NCI-H510A treated with DMSO at 0.1 percent for 48 hours (cell line): ENCODE data around the gene UHRF1.
"Not testable (repeated sequence)": the region's sequence is repeated elsewhere in the genome, so short reads cannot be mapped to it uniquely, and the experiment has no call there.

Experiments used
- DNase-seq: peaks from one replicate; lab custom pipeline; 2025; lab: John Stamatoyannopoulos, UW

UHRF1 gene

DNA sequence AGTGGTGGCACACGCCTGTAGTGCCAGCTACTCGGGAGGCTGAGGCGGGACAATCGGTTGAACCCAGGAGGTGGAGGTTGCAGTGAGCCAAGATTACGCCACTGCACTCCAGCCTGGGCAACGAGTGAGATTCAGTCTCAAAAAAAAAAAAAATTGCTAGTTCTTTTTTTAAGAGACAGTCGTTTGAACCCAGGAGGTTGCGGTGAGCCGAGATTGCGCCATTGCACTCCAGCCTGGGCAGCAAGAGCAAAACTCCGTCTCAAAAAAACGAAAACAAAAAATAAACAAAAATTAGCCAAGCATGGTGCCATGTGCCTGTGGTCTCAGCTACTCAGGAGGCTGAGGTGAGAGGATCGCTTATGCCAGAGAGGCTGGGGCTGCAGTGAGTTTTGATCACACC is 8.4 kb upstream of the UHRF1 start:
- not testable (repeated sequence) for DNase-seq

DNA sequence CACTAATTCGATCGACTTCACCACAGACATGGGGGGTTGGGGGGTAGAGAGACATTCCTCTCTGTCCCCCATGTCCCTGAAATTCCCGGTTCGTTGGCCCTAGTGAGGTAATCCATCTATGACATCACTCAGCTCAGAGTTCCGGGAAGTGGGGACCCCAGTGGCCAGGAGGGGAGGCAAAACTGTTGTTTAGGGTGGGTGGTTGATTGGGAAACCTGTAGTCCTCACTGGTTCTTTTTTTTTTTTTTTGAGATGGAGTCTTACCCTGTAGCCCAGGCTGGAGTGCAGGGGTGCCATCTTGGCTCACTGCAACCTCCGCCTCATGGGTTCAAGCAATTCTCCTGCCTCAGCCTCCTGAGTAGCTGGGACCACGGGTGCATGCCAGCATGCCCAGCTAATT is 6.5 kb upstream of the UHRF1 start, which contains the start of gene ARRDC5:
ARRDC5 (minus strand) TSS at position 101 of the 400 bp plus-strand sequence; CDS start at position 30, 71 bp downstream.
- DNase-seq, result no peak

DNA sequence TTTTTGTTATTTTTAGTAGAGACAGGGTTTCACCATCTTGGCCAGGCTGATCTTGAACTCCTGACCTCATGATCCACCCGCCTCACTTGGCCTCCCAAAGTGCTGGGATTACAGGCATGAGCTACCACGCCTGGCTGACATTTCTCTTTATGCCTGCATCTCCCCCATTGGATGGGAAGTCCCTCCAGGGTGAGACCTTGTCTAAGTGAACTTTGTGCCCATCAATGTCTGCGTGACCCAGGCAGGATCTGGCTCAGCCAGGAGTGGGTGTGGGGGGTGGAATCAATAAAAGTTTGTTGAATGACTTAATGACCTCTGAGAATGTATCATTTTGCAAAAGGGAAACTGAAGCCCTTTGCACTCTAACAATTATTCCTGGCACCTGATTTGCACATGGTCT is 4.8 kb upstream of the UHRF1 start:
- no peak for DNase-seq

DNA sequence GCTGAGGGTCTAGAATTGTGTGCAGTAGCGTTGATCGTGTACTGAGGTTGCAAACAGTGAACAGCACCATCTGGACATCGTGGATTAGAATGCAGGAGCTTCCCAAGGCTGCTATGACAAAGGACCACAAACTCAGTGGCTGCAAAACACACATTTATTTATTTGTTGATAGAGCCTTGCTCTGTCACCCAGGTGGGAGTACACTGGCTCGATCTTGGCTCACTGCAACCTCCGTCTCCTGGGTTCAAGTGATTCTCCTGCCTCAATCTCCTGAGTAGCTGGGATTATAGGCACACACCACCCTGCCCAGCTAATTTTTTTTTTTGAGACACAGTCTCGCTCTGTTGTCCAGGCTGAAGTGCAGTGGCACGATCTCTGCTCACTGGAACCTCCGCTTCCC is 2.3 kb upstream of the UHRF1 start:
- DNase-seq, result no peak

DNA sequence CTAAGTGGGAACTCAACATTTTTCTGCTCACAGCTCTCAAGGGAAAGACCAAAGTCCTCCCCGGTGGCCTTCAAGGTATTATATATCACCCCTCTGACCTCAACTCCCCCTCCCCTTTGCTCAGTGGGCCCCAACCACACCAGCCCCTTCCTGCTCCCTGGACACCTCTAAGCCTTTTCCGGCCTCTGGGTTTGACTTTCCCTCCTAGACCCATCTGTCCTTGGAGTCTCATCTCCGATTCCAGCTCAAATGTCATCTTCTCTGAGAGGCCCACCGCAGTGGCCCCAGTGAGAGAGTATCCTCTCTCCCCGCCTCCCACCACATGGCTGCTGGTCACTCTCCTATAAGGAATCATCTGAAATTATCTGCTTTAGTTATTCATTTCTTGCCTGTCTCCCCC is 941 bp upstream of the UHRF1 start:
- no peak for DNase-seq

DNA sequence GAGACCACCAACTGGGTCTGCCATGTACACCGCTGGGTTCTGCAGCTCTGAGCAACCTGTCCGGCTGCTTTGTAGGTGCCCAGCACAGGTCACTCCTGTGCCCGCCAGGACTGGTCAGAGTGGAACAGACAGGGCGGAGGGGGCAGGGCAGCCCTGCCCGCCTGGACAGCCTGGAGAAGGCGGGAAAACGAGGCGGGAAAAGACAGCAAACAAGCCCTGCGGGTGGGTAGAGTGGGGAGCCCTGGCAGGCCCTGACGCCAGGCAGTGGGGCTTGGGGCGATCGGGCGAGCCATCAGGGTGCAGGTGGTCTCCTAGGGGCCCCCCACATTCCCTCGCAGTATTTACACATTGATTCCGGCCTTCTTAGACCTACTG is 533 bp upstream of the UHRF1 start:
- no peak for DNase-seq

DNA sequence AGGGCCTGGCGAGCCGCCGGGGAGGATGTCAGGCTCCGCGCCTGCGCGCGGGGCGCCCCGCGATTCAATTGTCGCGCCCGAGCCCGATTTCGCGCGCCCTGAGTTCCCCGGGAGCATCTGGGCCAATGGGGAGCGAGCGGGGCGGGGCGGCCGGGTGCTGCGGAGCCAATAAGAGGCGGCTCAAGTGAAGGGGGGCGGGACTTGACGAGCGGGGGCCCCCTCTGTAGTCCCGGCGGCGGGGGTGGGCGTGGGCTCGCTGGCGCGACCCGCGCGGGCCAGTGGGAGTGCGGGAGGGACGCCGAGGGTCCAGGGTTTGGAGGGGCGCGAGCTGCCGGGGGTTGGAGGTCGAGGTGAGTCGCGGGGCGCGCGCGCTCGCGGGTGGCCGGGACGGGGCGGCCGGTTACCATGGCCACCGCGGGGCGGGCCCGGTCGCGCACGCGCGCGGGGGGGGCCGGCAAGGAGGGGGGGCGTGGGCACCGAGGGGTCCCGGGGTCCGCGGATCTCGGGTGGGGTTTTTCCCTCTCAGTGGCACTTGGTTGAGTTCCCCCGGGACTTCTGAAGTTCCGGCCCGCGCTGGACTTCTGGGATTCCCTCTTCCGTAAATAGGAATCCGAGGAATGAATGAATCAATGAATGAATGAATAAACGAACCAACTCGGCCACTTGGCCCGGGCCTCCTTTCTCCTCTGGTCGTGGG is 744 bp downstream of the UHRF1 start:
- DNase-seq, result peak; percentile 97

DNA sequence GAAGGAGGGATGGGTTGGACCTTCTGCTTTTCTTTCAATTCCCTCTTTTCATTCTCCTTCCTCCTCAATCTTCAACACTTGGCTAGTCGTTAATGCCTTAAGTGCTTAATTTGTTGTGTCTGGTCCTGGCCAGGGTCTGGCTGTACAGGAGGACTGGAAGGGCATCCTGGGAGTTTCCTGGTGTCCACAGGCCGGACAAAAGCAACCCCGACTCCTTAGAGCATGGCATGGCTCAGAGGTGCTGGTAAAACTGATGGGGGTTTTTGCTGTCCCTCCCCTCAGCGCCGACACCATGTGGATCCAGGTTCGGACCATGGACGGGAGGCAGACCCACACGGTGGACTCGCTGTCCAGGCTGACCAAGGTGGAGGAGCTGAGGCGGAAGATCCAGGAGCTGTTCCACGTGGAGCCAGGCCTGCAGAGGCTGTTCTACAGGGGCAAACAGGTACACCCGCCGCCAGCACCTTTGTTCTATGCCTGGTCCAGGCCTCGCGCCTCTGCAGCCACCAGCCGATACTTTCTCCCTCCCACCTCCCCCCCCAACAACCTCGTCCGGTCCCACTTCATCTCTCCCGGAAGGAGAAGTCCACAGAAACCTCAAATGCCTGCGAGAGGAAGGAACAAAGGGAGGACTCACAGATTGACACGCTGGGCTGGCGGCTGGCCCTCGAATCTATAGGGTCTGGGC is 1.4 kb downstream of the UHRF1 start:
- DNase-seq, result peak; percentile 66

DNA sequence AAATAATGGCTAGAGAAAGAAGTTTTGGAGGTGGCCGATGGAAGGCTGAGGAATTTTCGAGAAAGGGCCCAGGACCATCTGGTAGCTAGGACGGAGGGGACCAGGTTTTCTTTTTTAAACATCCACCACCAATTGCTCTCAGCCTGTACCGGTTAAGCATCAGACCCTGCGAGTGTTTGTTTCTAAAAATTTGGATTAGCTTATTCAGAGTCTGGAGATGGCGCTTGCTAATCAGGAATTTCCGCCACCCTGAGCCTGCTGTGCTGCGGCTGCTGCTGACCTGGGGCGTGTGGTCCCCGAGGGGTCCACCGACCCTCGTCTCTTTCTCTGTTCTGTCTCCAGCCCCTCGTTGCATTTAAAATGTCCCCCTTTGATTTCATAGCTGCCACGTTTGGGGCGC is 2.0 kb downstream of the UHRF1 start:
- DNase-seq, result no peak

DNA sequence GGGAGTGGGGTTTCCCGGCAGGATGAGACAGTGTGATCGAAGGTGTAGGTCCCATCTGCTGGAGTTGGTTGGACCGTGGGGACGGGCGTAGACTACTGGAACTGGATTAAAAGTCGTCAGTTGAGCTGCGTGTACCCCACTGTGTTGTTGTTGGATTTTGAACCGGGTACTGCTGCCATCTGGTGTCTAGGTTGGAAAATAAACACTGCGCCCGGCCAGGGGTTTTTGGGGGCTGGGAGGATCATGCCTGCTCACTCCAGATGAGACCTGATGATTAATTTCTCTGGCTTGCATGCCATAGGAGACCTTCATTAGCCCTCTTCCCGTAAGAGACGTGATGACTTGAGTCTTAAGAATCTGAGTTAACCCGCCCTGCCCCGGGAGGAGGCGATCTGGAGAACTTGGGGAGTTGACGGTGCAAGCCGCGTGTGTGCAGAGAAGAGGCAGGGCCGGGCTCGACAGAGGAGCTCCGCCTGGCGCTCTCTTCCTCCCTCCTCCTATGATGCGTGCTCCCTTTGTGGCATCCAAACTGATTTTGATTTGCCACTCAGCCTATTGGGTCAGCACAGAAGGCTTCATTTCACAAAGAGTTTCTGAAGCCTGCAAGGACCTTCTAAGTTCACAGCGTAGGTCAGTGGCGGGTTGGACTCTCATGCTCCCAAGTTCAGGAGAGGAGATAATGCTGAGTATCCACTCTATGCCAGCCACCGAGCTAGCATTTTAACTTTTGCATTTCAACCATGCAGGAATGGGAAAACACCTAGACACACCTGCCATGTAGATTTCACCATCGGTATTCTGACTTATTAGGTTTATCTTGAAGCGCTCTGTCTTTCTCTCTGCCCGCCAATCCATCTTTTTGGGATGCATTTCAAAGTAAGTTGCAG is 2.7 kb downstream of the UHRF1 start:
- DNase-seq, result peak; percentile 70

DNA sequence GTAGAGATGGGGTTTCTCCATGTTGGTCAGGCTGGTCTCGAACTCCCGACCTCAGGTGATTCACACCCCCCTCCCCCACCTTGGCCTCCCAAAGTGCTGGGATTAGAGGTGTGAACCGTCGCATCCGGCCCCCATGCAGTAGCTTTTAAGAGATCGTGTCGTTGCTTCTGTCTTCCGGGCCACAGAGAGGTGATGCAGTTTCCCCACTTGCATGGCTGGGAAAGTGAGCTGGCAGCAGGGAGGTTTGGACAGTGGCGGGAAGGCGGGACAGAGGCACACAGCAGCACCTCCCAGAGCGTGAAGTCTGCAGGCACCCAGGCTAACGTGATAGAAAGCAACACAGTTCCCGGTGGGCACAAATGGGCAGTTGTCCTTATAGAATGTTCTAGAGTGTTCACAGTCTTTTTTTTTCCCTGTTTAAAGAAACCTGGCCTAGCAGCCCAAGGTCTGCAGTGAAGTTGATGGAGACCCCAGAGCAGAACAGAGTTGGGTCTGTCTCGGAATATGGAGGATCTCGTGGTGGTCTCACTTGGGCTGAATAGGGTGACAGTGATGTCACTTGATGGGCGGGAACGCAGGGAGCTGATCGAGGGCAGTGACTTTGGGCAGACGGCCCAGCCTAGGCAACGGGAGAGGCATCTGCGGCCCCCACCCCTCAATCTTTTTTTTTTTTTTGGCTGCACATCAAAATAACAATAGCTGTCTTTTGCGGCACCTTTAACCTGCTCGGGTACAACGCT is 4.9 kb downstream of the UHRF1 start:
- DNase-seq, result no peak

DNA sequence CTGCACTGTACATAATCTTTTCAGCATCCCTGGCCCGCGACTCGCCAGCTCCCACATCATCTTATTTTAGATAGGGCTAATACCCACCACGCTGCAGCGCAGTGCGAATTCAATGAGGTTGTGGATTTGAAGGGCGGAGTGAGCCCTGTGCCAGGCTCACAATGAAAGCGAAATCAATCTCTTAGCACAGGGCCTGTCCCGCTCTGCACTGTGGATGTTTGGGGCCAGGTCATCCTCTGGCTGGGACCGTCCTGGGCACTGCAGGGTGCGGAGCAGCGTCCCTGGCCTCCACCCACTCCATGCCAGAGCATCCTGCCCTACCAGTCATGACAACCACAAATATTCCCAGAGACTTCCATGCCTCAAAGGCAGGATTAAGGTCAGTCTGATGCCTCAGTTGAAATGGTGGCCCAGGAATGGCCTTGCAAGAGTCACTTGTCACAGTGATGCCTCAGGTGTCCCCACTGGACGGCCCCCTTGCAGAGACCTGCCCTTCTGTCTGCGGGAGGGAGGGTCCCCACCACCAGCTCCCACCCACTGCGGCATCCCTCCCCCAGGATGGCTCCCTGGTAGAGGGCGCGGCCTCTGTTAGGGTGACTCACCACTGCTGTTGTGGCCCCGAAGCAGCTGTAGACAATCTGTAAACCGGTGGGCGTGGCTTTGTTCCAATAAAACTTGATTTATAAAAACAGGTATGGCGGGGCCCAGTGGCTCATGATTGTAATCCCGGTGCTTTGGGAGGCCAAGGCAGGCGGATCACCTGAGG is 5.6 kb downstream of the UHRF1 start:
- DNase-seq, result peak; percentile 27

DNA sequence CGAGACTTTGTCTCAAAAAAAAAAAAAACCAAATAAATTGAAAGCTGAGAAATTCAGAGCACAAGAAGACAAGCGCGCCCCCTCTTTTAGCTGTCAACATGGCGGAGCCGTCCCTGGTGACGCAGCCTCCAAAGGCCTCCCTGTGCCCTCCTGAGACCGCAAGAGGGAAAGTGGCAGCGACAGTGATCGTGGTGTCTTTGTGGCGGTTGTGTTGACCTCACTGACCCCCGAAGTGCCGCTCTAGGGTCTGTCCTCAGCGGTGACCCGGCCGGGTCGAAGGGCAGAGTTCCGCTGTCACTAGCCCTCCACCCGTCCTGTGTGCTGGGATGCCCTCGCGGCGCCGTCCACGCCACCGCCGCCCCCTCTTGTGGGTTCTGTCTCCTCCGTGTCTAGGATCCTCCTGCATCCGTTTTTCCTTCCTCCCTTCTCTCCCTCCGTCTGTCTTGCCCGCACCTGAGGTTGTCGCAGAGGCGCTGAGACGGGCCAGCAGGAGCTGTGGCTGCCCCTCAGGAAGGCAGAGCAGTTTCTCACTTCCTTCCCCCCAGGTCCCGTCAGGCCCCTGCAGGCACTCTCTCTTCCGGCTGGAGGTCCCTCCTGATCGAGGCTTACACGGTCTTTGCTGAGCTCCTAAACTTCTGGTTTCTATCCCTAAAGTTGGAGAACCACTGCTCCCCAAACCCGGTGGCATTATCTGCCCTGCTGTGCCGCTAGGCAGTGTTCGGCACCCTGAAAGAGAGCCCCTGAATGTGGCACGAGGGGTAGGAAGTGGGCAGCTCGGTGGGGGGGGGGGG is 7.2 kb downstream of the UHRF1 start:
- DNase-seq, result no peak

DNA sequence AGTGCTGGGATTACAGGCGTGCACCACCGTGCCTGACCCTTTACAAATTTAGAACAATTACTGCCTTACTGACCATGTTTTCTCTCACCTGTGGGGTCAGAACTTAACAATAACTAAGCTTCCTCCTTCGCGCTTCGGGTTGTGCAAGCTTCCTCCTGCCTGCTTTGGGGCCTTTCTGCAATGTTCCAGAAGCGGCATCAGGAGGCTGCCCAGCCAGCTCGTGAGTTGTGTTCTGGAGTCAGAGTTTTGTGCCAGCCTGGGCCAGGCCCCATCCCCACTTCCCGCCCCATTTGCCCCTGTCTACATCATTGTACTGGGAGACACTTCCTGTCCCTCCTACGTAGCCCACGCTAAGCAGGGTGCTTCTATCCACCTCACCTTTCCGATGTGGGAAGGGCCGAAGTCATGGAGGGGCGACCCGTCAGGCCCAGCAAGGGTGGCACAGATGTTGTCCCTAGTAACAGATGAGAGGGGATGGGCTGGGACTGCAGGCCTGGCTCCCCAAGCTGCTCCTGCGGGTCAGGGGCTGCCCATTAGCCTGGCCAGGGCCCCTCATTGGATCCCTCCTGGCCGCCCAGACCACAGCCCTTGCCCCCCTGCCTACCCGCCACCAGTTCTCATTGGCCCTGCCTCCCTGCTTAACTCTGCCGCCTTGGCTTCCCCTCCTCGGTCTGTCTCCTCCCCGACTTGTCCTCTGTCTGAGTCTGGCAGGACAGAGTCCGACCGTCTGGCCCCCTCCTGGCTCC is 13.4 kb downstream of the UHRF1 start:
- DNase-seq, result no peak

DNA sequence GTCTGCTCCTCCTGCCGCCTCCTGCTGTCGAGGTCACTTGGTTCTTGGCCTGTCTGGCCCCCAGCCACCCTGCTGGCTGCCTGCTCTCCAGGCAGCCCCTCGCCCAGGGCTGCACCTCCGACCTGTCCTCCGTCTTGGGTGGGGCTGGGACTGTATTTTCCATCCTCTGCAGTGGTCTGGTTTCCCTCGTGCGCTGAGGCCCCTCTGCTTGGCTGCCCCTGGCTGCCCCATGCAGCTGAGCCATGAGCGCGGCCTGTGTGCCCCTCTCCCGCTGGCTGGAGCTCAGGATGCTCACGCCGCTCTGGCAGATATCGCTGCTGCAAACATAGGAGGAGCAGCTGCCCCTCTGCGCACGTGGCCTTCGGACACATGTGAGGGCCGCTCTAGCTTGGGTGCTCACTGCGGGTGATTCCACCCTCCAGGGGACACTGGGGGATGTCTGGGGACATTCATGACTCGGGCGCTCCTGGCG is 14.0 kb downstream of the UHRF1 start:
- no peak for DNase-seq

DNA sequence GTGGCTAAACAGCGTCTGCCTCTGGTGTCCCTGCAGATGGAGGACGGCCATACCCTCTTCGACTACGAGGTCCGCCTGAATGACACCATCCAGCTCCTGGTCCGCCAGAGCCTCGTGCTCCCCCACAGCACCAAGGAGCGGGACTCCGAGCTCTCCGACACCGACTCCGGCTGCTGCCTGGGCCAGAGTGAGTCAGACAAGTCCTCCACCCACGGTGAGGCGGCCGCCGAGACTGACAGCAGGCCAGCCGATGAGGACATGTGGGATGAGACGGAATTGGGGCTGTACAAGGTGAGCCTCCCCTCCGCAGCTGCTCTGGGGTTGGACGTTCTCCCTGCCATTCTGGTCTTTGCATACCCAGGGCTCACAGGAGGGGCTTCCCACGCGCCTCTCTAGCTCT is 19.9 kb downstream of the UHRF1 start:
- DNase-seq, result no peak

DNA sequence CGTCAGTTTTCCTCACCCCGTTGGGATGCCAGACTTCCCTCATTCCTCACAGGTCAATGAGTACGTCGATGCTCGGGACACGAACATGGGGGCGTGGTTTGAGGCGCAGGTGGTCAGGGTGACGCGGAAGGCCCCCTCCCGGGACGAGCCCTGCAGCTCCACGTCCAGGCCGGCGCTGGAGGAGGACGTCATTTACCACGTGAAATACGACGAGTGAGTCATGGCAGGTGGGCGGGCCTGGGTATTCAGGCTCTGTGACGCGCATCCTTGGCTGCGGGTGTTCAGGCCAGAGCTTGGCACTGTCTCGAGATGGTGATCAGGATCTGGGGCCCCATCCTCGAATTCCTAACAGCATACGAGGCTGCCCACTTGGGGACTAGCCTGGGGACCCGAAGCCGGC is 21.4 kb downstream of the UHRF1 start:
- no peak for DNase-seq

DNA sequence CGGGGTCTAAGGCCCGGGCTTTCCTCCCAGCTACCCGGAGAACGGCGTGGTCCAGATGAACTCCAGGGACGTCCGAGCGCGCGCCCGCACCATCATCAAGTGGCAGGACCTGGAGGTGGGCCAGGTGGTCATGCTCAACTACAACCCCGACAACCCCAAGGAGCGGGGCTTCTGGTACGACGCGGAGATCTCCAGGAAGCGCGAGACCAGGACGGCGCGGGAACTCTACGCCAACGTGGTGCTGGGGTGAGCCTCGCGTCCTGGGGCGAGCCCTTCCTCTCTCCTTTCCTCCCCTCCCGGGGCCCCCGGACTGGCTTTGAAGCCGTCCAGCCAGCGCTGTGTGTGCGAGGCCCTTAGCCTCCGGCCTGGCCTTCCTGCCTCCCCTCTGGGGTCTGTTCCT is 23.4 kb downstream of the UHRF1 start:
- no peak for DNase-seq

DNA sequence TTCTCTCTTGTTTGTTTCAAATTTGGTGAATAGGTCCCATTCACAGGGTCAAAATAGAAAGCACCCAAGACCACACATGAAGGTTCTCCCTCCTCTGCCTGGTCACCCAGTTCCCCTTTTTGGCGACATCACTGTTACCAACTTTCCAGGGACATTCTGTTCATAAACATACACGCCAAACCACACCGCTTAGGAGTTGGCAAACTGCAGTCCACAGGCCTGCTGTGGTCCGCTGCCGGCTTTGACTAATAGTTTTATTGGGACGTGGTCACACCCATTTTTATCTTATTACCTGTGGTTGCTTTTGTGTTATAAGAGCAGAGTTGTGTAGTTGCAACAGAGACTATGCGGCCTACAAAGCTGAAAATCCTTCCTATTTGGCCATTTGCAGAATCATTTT is 24.2 kb downstream of the UHRF1 start:
- DNase-seq, result no peak

DNA sequence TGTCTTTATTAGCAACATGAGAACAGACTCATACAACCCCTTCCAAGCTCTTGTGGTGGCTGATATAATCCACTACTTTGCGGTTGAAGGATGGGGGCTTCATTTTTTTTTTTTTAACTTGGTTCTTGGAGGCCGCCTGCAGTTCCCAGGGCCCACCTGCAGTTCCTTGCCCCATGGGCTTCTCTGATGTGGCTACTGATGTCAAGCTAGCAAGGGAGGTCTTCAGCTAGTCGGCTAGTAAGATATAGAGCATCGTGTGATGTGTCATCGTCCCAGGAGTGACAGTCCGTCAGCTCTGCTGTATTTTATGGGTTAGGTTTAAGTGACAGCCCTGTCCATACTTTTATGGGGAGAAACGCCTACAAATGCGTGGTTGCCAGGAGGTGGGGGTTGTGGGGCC is 26.1 kb downstream of the UHRF1 start:
- no peak for DNase-seq
